Activated CD4-positive, alpha-beta memory T cell treated with anti-CD3 and anti-CD28 coated beads, Interleukin-2, amount 10 ng/mL, durations not matched to agents 7 days and 5 days (primary cell): ENCODE data around the gene NAXE. TPM values are rescaled to one million over a fixed set of nuclear protein-coding genes. Genes with fewer than 3 reads are reported as not detected.
"Not testable (repeated sequence)": the region's sequence is repeated elsewhere in the genome, so short reads cannot be mapped to it uniquely, and the experiment has no call there.

ENCODE experiments used
- CTCF ChIA-PET: fragments of 350-600 bp; sonication (Branson Sonifier 250); formaldehyde crosslinking; loops from one replicate; lab custom pipeline; 2021; ENCODE audit warnings: antibody characterized with exemption, inconsistent platforms; lab: Charles Lee
- POLR2A ChIA-PET: fragments of 350-600 bp; sonication (Branson Sonifier 250); formaldehyde crosslinking; loops from one replicate; lab custom pipeline; 2021; ENCODE audit warnings: antibody characterized with exemption; lab: Charles Lee
- DNase-seq: peaks from one replicate; pipeline ENCODE4 v3.0.0-alpha.2; 2020
- H3K27ac Mint-ChIP-seq: one replicate; pipeline ENCODE4 v1.8.0; 2021; ENCODE audit warnings: mild to moderate bottlenecking, mixed read lengths
- H3K27me3 Mint-ChIP-seq: one replicate; pipeline ENCODE4 v1.8.0; 2021; ENCODE audit warnings: mixed read lengths
- H3K36me3 Mint-ChIP-seq: one replicate; pipeline ENCODE4 v1.8.0; 2021; ENCODE audit warnings: low read depth, mixed read lengths
- H3K4me1 Mint-ChIP-seq: one replicate; pipeline ENCODE4 v1.8.0; 2021; ENCODE audit warnings: mixed read lengths
- H3K4me3 Mint-ChIP-seq: one replicate; pipeline ENCODE4 v1.8.0; 2021; ENCODE audit warnings: mild to moderate bottlenecking, mixed read lengths
- H3K9me3 Mint-ChIP-seq: one replicate; pipeline ENCODE4 v1.8.0; 2021; ENCODE audit warnings: mixed read lengths
- total RNA-seq, 2 experiments: library from RNA; stranded (reverse); gene quantifications; one replicate each; pipeline ENCODE4 v1.2.3, GENCODE V29; 2021

NAXE gene
- total RNA-seq, 2 experiments from 2014 or later = 45.3 to 46.1 TPM

GRCh38 chr1:156629823-156630449 lies 38.4 kb downstream of the NAXE start:
- CTCF ChIA-PET = interaction anchor here (0.7 to 13.8 kb wide), 4 partner anchors 29 to 98 kb away, joined by 3 to 275 read pairs (median 4); no protein-coding TSS in a partner anchor
- H3K27ac Mint-ChIP-seq = no peak overlapping the region
- POLR2A ChIA-PET = no interaction called here
- no peaks in the 10 kb centered on the region for H3K9me3 Mint-ChIP-seq
- no peaks in the 10 kb centered on the region for H3K36me3 Mint-ChIP-seq
- peaks cover 9% of the 10 kb centered on the region for H3K4me1 Mint-ChIP-seq
- H3K4me3 Mint-ChIP-seq = no peak overlapping the region
- peaks cover 71% of the 10 kb centered on the region for H3K27me3 Mint-ChIP-seq
- DNase-seq = no peak

GRCh38 chr1:156631152-156631551 lies 39.6 kb downstream of the NAXE start:
- not testable (repeated sequence) for H3K4me3 Mint-ChIP-seq, H3K36me3 Mint-ChIP-seq, DNase-seq, H3K27ac Mint-ChIP-seq, H3K9me3 Mint-ChIP-seq, H3K4me1 Mint-ChIP-seq
- CTCF ChIA-PET = interaction anchor here (0.7 to 13.8 kb wide), 5 partner anchors 11 to 95 kb away, joined by 3 to 275 read pairs (median 4); no protein-coding TSS in a partner anchor
- POLR2A ChIA-PET = interaction anchor here (1.3 kb wide), 1 partner anchor 12 kb away, joined by 3 read pairs; no protein-coding TSS in a partner anchor
- H3K27me3 Mint-ChIP-seq = peaks cover 71% of the 10 kb centered on the region

GRCh38 chr1:156632355-156632754 lies 40.8 kb downstream of the NAXE start:
- no peaks in the 10 kb centered on the region for H3K4me1 Mint-ChIP-seq
- CTCF ChIA-PET = interaction anchor here (0.7 to 13.8 kb wide), 3 partner anchors 26 to 94 kb away, joined by 3 to 275 read pairs (median 4); no protein-coding TSS in a partner anchor
- no peak overlapping the region for H3K4me3 Mint-ChIP-seq
- no peak overlapping the region for H3K27ac Mint-ChIP-seq
- H3K27me3 Mint-ChIP-seq = peaks cover 69% of the 10 kb centered on the region
- no peaks in the 10 kb centered on the region for H3K9me3 Mint-ChIP-seq
- POLR2A ChIA-PET = interaction anchor here (1.0 kb wide), 1 partner anchor 17 kb away, joined by 3 read pairs; no protein-coding TSS in a partner anchor
- no peaks in the 10 kb centered on the region for H3K36me3 Mint-ChIP-seq
- no peak for DNase-seq

GRCh38 chr1:156638189-156638985 lies 46.8 kb downstream of the NAXE start:
- no peaks in the 10 kb centered on the region for H3K9me3 Mint-ChIP-seq
- no peak overlapping the region for H3K4me3 Mint-ChIP-seq
- H3K36me3 Mint-ChIP-seq = no peaks in the 10 kb centered on the region
- H3K27me3 Mint-ChIP-seq = peaks cover 77% of the 10 kb centered on the region
- DNase-seq = no peak
- H3K27ac Mint-ChIP-seq = no peak overlapping the region
- ChIA-PET CTCF (interaction anchor here (1.1 to 1.6 kb wide), 2 partner anchors 14 to 157 kb away, joined by 3 to 5 read pairs; no protein-coding TSS in a partner anchor), POLR2A (no interaction called here)
- peaks cover 22% of the 10 kb centered on the region for H3K4me1 Mint-ChIP-seq

- no peaks in the 10 kb centered on the region for H3K9me3 Mint-ChIP-seq
- no peak overlapping the region for H3K27ac Mint-ChIP-seq
- H3K4me1 Mint-ChIP-seq = peaks cover 35% of the 10 kb centered on the region
- ChIA-PET POLR2A (no interaction called here), CTCF (interaction anchor here (1.6 kb wide), 1 partner anchor 15 kb away, joined by 5 read pairs; no protein-coding TSS in a partner anchor)
- peaks cover 76% of the 10 kb centered on the region for H3K27me3 Mint-ChIP-seq
- no peak for DNase-seq
- no peak overlapping the region for H3K4me3 Mint-ChIP-seq
- no peaks in the 10 kb centered on the region for H3K36me3 Mint-ChIP-seq
Measured at GRCh38 chr1:156639601-156640101, 48.1 kb downstream of the NAXE start.

- Mint-ChIP-seq H3K27ac (no peak overlapping the region), H3K27me3 (peaks cover 81% of the 10 kb centered on the region), H3K4me1 (peaks cover 42% of the 10 kb centered on the region), H3K4me3 (no peak overlapping the region), H3K9me3 (no peaks in the 10 kb centered on the region), H3K36me3 (no peaks in the 10 kb centered on the region)
- ChIA-PET CTCF (interaction anchor here (0.7 to 6.9 kb wide), 3 partner anchors 15 to 20 kb away, joined by 3 to 80 read pairs (median 17); no protein-coding TSS in a partner anchor), POLR2A (no interaction called here)
- no peak for DNase-seq
Measured at GRCh38 chr1:156640842-156641706, 49.5 kb downstream of the NAXE start.

GRCh38 chr1:156641761-156642264 lies 50.2 kb downstream of the NAXE start, which contains the start of gene BCAN:
BCAN (plus strand) TSS chr1:156642117; CDS start chr1:156646055, 3,938 bp downstream.
- peak within 1 kb of the TSS; percentile 49 for H3K27ac Mint-ChIP-seq
- POLR2A ChIA-PET = no interaction called here
- DNase-seq = no peak

GRCh38 chr1:156642265-156643048 lies 50.9 kb downstream of the NAXE start:
- peaks cover 87% of the 10 kb centered on the region for H3K27me3 Mint-ChIP-seq
- H3K27ac Mint-ChIP-seq = no peak overlapping the region
- no peak overlapping the region for H3K4me3 Mint-ChIP-seq
- peaks cover 42% of the 10 kb centered on the region for H3K4me1 Mint-ChIP-seq
- CTCF ChIA-PET = interaction anchor here (1.2 to 6.9 kb wide), 7 partner anchors 15 to 42 kb away, joined by 3 to 80 read pairs (median 7); partner anchors contain the start of gene HAPLN2
- no peak for DNase-seq
- no peaks in the 10 kb centered on the region for H3K9me3 Mint-ChIP-seq
- H3K36me3 Mint-ChIP-seq = no peaks in the 10 kb centered on the region
- POLR2A ChIA-PET = interaction anchor here (0.9 to 1.1 kb wide), 3 partner anchors 33 to 138 kb away, joined by 3 to 4 read pairs (median 3); no protein-coding TSS in a partner anchor

More at GRCh38 chr1:156641761-156642264, 50.2 kb downstream of the NAXE start, which contains the start of gene BCAN:
- Mint-ChIP-seq H3K27me3 (peaks cover 82% of the 10 kb centered on the region), H3K36me3 (no peaks in the 10 kb centered on the region), H3K9me3 (no peaks in the 10 kb centered on the region), H3K4me3 (no peak within 1 kb of the TSS), H3K4me1 (peaks cover 42% of the 10 kb centered on the region)
- CTCF ChIA-PET = interaction anchor here (3.4 to 6.9 kb wide), 2 partner anchors 16 kb away, joined by 17 to 80 read pairs; no protein-coding TSS in a partner anchor

- Mint-ChIP-seq H3K4me3 (no peak overlapping the region), H3K27ac (peak overlapping the region; percentile 16)
- POLR2A ChIA-PET = interaction anchor here (0.6 to 1.8 kb wide), 9 partner anchors 8 to 154 kb away, joined by 3 to 7 read pairs (median 4); no protein-coding TSS in a partner anchor
Measured at GRCh38 chr1:156643049-156643777, 51.6 kb downstream of the NAXE start.

GRCh38 chr1:156643778-156644092 lies 52.2 kb downstream of the NAXE start:
- Mint-ChIP-seq H3K4me3 (no peak overlapping the region), H3K9me3 (no peaks in the 10 kb centered on the region), H3K27me3 (peaks cover 89% of the 10 kb centered on the region), H3K4me1 (peaks cover 42% of the 10 kb centered on the region), H3K27ac (peak overlapping the region; percentile 16), H3K36me3 (no peaks in the 10 kb centered on the region)
- CTCF ChIA-PET = interaction anchor here (0.6 to 6.9 kb wide), 15 partner anchors 9 to 82 kb away, joined by 3 to 80 read pairs (median 5); partner anchors contain the start of genes HAPLN2 and NAXE
- POLR2A ChIA-PET = interaction anchor here (0.6 to 1.8 kb wide), 10 partner anchors 9 to 155 kb away, joined by 3 to 7 read pairs (median 4); no protein-coding TSS in a partner anchor
- peak; percentile 78 for DNase-seq

More at GRCh38 chr1:156643049-156643777, 51.6 kb downstream of the NAXE start:
- CTCF ChIA-PET = interaction anchor here (0.6 to 6.9 kb wide), 13 partner anchors 8 to 82 kb away, joined by 3 to 80 read pairs (median 5); partner anchors contain the start of genes HAPLN2 and NAXE
- no peak for DNase-seq
- peaks cover 42% of the 10 kb centered on the region for H3K4me1 Mint-ChIP-seq
- peaks cover 89% of the 10 kb centered on the region for H3K27me3 Mint-ChIP-seq
- no peaks in the 10 kb centered on the region for H3K36me3 Mint-ChIP-seq
- H3K9me3 Mint-ChIP-seq = no peaks in the 10 kb centered on the region
